Trophoblast cell (in vitro differentiated cells and primary cell): ENCODE data around the gene FAM13A.

ENCODE experiments used
- DNase-seq, 2 donors: peaks; one replicate each; pipeline ENCODE4 v3.0.0-alpha.2; 2016
- H2AFZ ChIP-seq: 2 replicates; pipeline ENCODE4 v1.6.1; 2013; ENCODE audit warnings: low read length, moderate library complexity, mild to moderate bottlenecking; ENCODE audit not compliant: insufficient read depth, poor library complexity
- H2AK5ac ChIP-seq: 2 replicates; pipeline ENCODE4 v1.6.1; 2013; ENCODE audit warnings: mild to moderate bottlenecking, low read length
- H2BK120ac ChIP-seq: 2 replicates; pipeline ENCODE4 v1.6.1; 2013; ENCODE audit warnings: low read length, mild to moderate bottlenecking, moderate library complexity; ENCODE audit not compliant: insufficient read depth, poor library complexity
- H2BK12ac ChIP-seq: 2 replicates; pipeline ENCODE4 v1.6.1; 2013; ENCODE audit warnings: mild to moderate bottlenecking, low read length, moderate library complexity
- H2BK5ac ChIP-seq: 2 replicates; pipeline ENCODE4 v1.6.1; 2013; ENCODE audit warnings: low read length, low read depth, moderate library complexity, mild to moderate bottlenecking; ENCODE audit not compliant: poor library complexity
- H3K14ac ChIP-seq: 2 replicates; pipeline ENCODE4 v1.6.1; 2013; ENCODE audit warnings: mild to moderate bottlenecking, low read length
- H3K18ac ChIP-seq: 2 replicates; pipeline ENCODE4 v1.6.1; 2013; ENCODE audit warnings: mild to moderate bottlenecking, low read length
- H3K23ac ChIP-seq: 2 replicates; pipeline ENCODE4 v1.6.1; 2013; ENCODE audit warnings: low read length
- H3K27ac ChIP-seq: 2 replicates; pipeline ENCODE4 v1.5.1; 2013; ENCODE audit warnings: low read depth, mild to moderate bottlenecking, inconsistent platforms, low read length, moderate library complexity
- H3K27me3 ChIP-seq: 2 replicates; pipeline ENCODE4 v1.6.1; 2013; ENCODE audit warnings: inconsistent platforms, mild to moderate bottlenecking, low read length, moderate library complexity; ENCODE audit not compliant: insufficient read depth
- H3K36me3 ChIP-seq, 2 experiments: 1 replicate in 1 of 2; 2 replicates in 1 of 2; pipeline ENCODE4 v1.6.1; 2013; ENCODE audit warnings: low read length in 2 of 2, mild to moderate bottlenecking in 2 of 2, moderate library complexity in 1 of 2; ENCODE audit not compliant: insufficient read depth in 2 of 2, control insufficient read depth in 1 of 2
- H3K4ac ChIP-seq: 2 replicates; pipeline ENCODE4 v1.6.1; 2013; ENCODE audit warnings: low read depth, mild to moderate bottlenecking, low read length, moderate library complexity
- H3K4me1 ChIP-seq, 2 experiments: 1 replicate in 1 of 2; 2 replicates in 1 of 2; pipeline ENCODE4 v1.6.1; 2013; ENCODE audit warnings: low read length in 2 of 2, mild to moderate bottlenecking in 2 of 2, moderate library complexity in 1 of 2; ENCODE audit not compliant: insufficient read depth in 2 of 2, control insufficient read depth in 1 of 2
- H3K4me2 ChIP-seq: 2 replicates; pipeline ENCODE4 v1.6.1; 2013; ENCODE audit warnings: inconsistent platforms, mild to moderate bottlenecking, low read length, moderate library complexity
- H3K4me3 ChIP-seq: 2 replicates; pipeline ENCODE4 v1.5.1; 2013; ENCODE audit warnings: mild to moderate bottlenecking, low read depth, low read length, inconsistent platforms
- H3K79me1 ChIP-seq: one replicate; pipeline ENCODE4 v1.6.1; 2013; ENCODE audit warnings: low read length
- H3K79me2 ChIP-seq: 2 replicates; pipeline ENCODE4 v1.6.1; 2013; ENCODE audit warnings: low read length, mild to moderate bottlenecking; ENCODE audit not compliant: control insufficient read depth, insufficient read depth, poor library complexity
- H3K9ac ChIP-seq: 2 replicates; pipeline ENCODE4 v1.6.1; 2013; ENCODE audit warnings: mild to moderate bottlenecking, low read length
- H3K9me3 ChIP-seq: 2 replicates; pipeline ENCODE4 v1.6.1; 2013; ENCODE audit warnings: low read depth, mild to moderate bottlenecking, control low read depth, inconsistent platforms, low read length; ENCODE audit not compliant: insufficient read depth
- H4K12ac ChIP-seq: 2 replicates; pipeline ENCODE4 v1.6.1; 2013; ENCODE audit warnings: low read depth, mild to moderate bottlenecking, low read length, moderate library complexity
- H4K8ac ChIP-seq: 2 replicates; pipeline ENCODE4 v1.6.1; 2013; ENCODE audit warnings: low read depth, mild to moderate bottlenecking, low read length, moderate library complexity
- H4K91ac ChIP-seq: one replicate; pipeline ENCODE4 v1.6.1; 2013; ENCODE audit warnings: low read depth, mild to moderate bottlenecking, low read length, moderate library complexity
- WGBS: extraction: QIAGEN DNeasy Blood & Tissue Kit; methylation state at CpG from one replicate; pipeline ENCODE4 v1.1.7; 2013; ENCODE audit warnings: missing lambda C conversion rate; ENCODE audit not compliant: insufficient read length, insufficient coverage; ENCODE audit errors: extremely low coverage; 5-methylcytosine and 5-hydroxymethylcytosine counted together

The FAM13A gene

DNA sequence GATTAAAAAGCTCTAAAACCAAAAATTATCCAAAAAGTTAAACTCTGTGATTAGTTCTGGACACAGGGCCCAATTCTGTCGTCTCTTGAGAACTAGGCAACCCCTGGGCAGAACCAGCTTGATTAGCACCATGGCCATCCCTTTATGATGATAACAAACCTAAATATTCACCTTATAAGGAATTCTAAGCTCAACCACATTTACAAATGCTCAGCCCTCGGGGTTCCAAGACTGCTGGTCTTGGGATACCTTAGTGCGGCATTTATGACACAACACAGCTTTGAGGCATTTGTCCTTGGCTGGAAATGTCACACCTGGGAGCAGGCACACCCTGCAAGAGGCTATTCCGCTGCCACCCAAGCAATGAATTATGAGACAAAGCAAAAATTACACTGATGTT, 331.8 kb downstream of the FAM13A start:
- Histone ChIP-seq H3K9me3 (no peaks in the 10 kb centered on the region), H4K8ac (no peak overlapping the region), H3K4ac (no peak overlapping the region), H2AFZ (no peak overlapping the region), H3K14ac (no peak overlapping the region), H3K9ac (no peak overlapping the region), H3K23ac (no peak overlapping the region), H2BK120ac (no peak overlapping the region), H3K27me3 (no peaks in the 10 kb centered on the region), H3K27ac (no peak overlapping the region), H4K91ac (no peak overlapping the region), H3K18ac (no peak overlapping the region), H3K4me1 (no peaks in the 10 kb centered on the region), H3K79me2 (no peaks in the 10 kb centered on the region), H2BK5ac (no peak overlapping the region), H2AK5ac (no peak overlapping the region), H4K12ac (no peak overlapping the region), H2BK12ac (no peak overlapping the region), H3K4me2 (no peak overlapping the region), H3K36me3 (peaks cover 5 to 9% of the 10 kb centered on the region in 2 experiments), H3K79me1 (no peaks in the 10 kb centered on the region), H3K4me3 (no peak overlapping the region)
- no CpG with 5 or more reads among the region's 4 CpGs for WGBS
- DNase-seq = peak in 1 of 2 donors; percentile 18

DNA sequence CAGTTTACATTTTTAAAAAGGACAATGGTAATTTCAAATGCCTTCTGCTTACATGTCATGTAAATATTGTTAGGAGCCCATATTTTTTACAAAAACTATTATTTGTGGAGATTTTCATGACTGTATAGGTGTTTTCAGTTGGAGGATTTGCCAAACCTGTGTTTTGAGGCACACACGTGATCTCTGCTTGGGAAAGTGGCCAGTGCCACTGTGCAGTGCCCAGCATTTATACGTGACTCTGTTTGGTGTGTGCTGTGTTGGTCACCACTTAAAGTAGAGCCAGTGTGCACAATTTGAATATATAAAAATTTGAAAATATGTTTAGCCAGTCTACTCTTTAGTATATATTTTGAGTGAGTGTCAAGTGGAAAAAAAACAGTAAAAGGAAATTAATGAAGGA, 332.6 kb downstream of the FAM13A start:
- no peak overlapping the region for H3K4ac ChIP-seq
- H3K4me3 ChIP-seq = no peak overlapping the region
- no peak overlapping the region for H3K27ac ChIP-seq
- H4K91ac ChIP-seq = no peak overlapping the region
- no peak overlapping the region for H4K8ac ChIP-seq
- peaks cover 5 to 9% of the 10 kb centered on the region in 2 experiments for H3K36me3 ChIP-seq
- H2AK5ac ChIP-seq = no peak overlapping the region
- no peak overlapping the region for H4K12ac ChIP-seq
- H3K79me2 ChIP-seq = no peaks in the 10 kb centered on the region
- no peak overlapping the region for H3K14ac ChIP-seq
- H3K23ac ChIP-seq = no peak overlapping the region
- no peaks in the 10 kb centered on the region for H3K27me3 ChIP-seq
- H3K18ac ChIP-seq = no peak overlapping the region
- no peak for DNase-seq
- no peaks in the 10 kb centered on the region for H3K4me1 ChIP-seq
- no peaks in the 10 kb centered on the region for H3K79me1 ChIP-seq
- H3K9me3 ChIP-seq = no peaks in the 10 kb centered on the region
- no CpG with 5 or more reads among the region's 2 CpGs for WGBS
- H3K9ac ChIP-seq = no peak overlapping the region
- no peak overlapping the region for H2BK5ac ChIP-seq
- H2BK12ac ChIP-seq = no peak overlapping the region
- H2AFZ ChIP-seq = no peak overlapping the region
- H2BK120ac ChIP-seq = no peak overlapping the region
- no peak overlapping the region for H3K4me2 ChIP-seq

DNA sequence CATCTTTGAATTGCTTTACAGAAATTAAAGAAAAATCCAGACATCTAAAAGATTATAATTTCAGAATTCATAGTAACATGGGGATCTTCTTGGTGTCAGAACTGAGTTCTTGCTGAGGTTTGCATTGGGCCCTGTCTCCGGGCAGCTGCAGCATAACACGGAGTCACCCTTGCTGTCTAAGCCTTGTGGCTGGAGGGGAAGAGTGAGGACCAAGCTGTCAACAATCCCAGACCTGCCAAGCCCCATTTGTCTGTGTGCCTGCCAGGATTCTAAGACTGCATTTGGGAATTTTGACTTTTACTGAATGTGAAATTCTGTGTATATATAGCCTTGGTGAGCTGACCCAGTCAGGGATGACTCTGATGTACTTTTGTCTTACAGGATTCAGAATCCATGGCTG, 334.2 kb downstream of the FAM13A start:
- H2BK120ac ChIP-seq = no peak overlapping the region
- H3K79me1 ChIP-seq = no peaks in the 10 kb centered on the region
- peaks cover 2 to 5% of the 10 kb centered on the region in 2 experiments for H3K36me3 ChIP-seq
- H3K79me2 ChIP-seq = no peaks in the 10 kb centered on the region
- H3K9ac ChIP-seq = no peak overlapping the region
- H3K4me2 ChIP-seq = no peak overlapping the region
- no peak overlapping the region for H3K18ac ChIP-seq
- no peak overlapping the region for H4K12ac ChIP-seq
- no CpG with 5 or more reads among the region's 2 CpGs for WGBS
- no peak overlapping the region for H4K91ac ChIP-seq
- no peak overlapping the region for H2AK5ac ChIP-seq
- no peaks in the 10 kb centered on the region for H3K27me3 ChIP-seq
- no peaks in the 10 kb centered on the region for H3K4me1 ChIP-seq
- no peak overlapping the region for H3K4me3 ChIP-seq
- no peak overlapping the region for H2AFZ ChIP-seq
- H2BK12ac ChIP-seq = no peak overlapping the region
- H4K8ac ChIP-seq = no peak overlapping the region
- no peak overlapping the region for H3K27ac ChIP-seq
- no peak for DNase-seq
- no peaks in the 10 kb centered on the region for H3K9me3 ChIP-seq
- no peak overlapping the region for H3K14ac ChIP-seq
- H3K23ac ChIP-seq = no peak overlapping the region
- no peak overlapping the region for H3K4ac ChIP-seq
- H2BK5ac ChIP-seq = no peak overlapping the region

DNA sequence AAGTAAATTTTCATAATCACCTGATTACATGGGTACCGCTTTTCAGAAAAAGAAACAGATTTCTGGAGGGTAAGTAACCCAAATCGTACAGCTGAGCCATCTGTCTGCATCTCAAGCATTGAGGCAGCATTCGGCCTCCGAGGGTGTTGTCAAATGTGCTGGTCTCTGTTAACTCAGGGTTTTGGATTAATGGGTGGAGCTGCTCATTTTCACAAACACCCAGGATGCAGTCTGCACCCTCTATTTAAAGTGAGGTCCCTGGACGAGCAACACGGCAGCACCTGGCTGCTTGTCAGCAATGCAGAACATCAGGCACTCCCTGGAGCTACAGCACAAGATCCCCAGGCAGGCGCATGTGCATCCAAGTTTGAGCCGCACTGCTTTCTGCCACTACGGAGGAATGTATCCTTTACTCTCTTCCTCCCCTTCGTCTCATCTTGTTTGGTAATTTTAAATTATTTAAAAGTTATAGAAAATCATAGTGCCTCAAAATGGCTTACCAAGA, 334.7 kb downstream of the FAM13A start:
- Histone ChIP-seq H3K4me2 (no peak overlapping the region), H3K27ac (no peak overlapping the region), H3K4ac (no peak overlapping the region), H2BK120ac (no peak overlapping the region), H2BK5ac (no peak overlapping the region), H3K36me3 (peaks cover 0 to 2% of the 10 kb centered on the region in 2 experiments), H3K4me1 (no peaks in the 10 kb centered on the region), H2BK12ac (no peak overlapping the region), H3K23ac (no peak overlapping the region), H4K91ac (no peak overlapping the region), H3K79me1 (no peaks in the 10 kb centered on the region), H3K4me3 (no peak overlapping the region), H2AFZ (no peak overlapping the region), H3K27me3 (no peaks in the 10 kb centered on the region), H3K9me3 (no peaks in the 10 kb centered on the region), H2AK5ac (no peak overlapping the region), H4K8ac (no peak overlapping the region), H3K9ac (no peak overlapping the region), H3K18ac (no peak overlapping the region), H3K79me2 (no peaks in the 10 kb centered on the region), H4K12ac (no peak overlapping the region), H3K14ac (no peak overlapping the region)
- no CpG with 5 or more reads among the region's 10 CpGs for WGBS
- no peak for DNase-seq
